Activated naive CD8-positive, alpha-beta T cell treated with anti-CD3 and anti-CD28 coated beads for 36 hours (primary cell): Measurements from ENCODE around the gene HMGN4. TPM values are rescaled to one million over a fixed set of nuclear protein-coding genes. Genes with fewer than 3 reads are reported as not detected.

ENCODE experiments used
- total RNA-seq, 2 experiments: library from RNA; stranded (reverse); gene quantifications; one replicate each; pipeline ENCODE4 v1.2.3, GENCODE V29; 2021

HMGN4 gene
- total RNA-seq, 2 experiments from 2014 or later, result 89.2 to 90.1 TPM

Other genes with a start within 250 kb of the HMGN4 start
- 10 to 100 TPM; 25.6 to 27.0 TPM for gene BTN3A2, start 173.2 kb upstream of the HMGN4 start, total RNA-seq
- gene BTN2A2, start 155.3 kb upstream of the HMGN4 start, total RNA-seq, result 10 to 100 TPM; 12.8 to 14.9 TPM
- gene BTN3A1, start 136.1 kb upstream of the HMGN4 start, total RNA-seq, result 10 to 100 TPM; 19.0 to 20.7 TPM
- gene BTN3A3, start 97.9 kb upstream of the HMGN4 start, total RNA-seq, result 10 to 100 TPM; 28.8 to 30.1 TPM
- gene BTN2A1, start 80.4 kb upstream of the HMGN4 start, total RNA-seq, result 10 to 100 TPM; 19.0 to 21.3 TPM
- gene BTN1A1, start 38.1 kb upstream of the HMGN4 start, total RNA-seq, result under 1 TPM; 0.14 to 0.16 TPM
- 10 to 100 TPM; 44.5 to 45.8 TPM for gene ABT1, start 58.6 kb downstream of the HMGN4 start, total RNA-seq
- gene ZNF322, start 121.4 kb downstream of the HMGN4 start, total RNA-seq, result 1 to 10 TPM; 8.3 to 8.7 TPM